Hippocampal formation (tissue), 2 donors: ENCODE data around the gene PFAS.
A peak's percentile ranks its signal among the peaks of the same experiment; 100 is the strongest.

Source experiments
- DNase-seq, 2 donors: peaks; one replicate each; lab custom pipeline; 2025; lab: John Stamatoyannopoulos, UW

PFAS gene

DNA sequence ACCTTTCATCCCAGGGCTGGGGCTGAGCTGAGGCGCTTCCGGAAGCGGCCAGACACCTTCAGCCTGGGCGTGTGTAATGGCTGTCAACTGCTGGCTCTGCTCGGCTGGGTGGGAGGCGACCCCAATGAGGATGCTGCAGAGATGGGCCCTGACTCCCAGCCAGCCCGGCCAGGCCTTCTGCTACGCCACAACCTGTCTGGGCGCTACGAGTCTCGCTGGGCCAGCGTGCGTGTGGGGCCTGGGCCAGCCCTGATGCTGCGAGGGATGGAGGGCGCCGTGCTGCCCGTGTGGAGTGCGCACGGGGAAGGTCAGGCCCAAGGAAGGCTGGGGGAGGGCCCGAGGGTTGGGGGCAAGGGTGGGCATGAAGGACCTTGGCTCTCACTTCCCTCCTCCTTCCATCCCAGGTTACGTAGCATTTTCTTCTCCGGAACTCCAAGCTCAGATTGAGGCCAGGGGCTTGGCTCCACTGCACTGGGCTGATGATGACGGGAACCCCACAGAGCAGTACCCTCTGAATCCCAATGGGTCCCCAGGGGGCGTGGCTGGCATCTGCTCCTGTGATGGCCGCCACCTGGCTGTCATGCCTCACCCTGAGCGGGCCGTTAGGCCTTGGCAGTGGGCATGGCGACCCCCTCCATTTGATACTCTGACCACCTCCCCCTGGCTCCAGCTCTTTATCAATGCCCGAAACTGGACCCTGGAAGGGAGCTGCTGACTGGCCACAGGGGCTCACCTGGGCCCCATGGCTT is 19.6 kb downstream of the PFAS start:
- DNase-seq: no peak

- DNase-seq: no peak
Observed at GRCh38 chr17:8272421-8272820, 23.3 kb downstream of the PFAS start.

DNA sequence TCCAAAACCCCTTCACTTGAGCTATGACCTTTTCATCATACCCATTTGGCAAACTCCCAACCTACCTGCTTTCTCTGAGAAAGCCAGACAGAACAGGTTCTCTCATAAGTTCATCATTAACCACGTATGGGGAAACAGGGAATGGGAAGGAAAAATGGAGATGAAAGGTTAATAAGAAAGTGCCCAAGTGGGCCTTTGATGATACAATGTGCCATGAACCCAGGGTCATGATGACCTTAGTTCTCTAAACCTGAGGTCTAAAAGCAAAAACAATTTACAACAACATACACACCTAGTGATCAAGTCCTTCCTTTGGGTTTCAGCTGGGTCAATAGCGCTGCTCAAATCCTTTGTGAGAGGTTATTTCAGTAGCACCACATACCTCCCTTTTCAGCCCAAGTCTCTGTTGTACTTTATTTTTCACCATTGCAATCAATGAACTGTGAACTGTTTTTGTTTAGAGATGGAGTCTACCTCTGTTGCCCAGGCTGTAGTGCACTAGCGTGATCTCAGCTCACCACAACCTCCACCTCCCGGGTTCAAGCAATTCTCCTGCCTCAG is 24.9 kb downstream of the PFAS start:
- DNase-seq: no peak

- no peak for DNase-seq
Observed at GRCh38 chr17:8274816-8275215, 25.7 kb downstream of the PFAS start.

DNA sequence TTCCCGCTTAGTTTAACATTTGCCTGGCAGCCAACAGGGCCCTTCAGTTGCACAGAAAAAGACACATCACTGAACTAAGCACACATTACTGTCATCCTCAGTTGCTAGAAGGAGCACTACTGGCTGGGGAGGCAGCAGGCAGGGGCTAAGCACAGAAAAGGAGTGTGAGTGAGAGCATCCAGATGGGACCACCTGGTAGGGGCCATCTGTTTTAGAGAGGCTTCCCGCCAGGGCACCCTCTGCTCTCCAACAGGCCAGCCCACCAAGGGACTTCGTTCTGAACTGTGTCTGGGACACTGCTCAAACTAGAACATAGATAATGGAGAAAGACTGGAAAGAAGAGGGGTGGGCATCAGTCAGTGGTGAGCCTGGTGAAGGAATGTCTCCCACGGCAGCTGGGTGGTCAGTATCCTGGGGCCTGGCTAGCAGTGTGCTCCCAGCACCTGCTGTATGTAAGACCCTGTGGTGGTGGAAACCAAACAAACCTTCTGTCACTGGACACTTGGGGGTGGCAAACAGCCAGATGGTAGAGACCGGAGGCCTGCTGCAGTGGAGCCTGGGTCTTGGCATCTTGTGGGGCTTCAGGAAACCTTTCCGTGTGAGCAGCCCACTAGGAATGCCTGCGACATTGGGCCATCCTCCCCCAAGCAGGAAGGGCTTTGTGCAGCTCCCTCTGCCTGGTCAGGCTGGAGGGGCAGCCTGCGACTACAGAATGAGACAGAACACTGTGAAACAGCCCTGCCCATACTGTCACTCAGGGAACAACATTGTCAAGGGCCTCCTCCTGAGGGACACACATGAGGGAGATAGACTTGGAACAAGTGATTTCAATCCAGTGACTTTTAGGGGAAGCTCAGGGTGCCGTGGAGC is 26.6 kb downstream of the PFAS start:
- DNase-seq: no peak

GRCh38 chr17:8277317-8277716 is 28.2 kb downstream of the PFAS start:
- no peak for DNase-seq

DNA sequence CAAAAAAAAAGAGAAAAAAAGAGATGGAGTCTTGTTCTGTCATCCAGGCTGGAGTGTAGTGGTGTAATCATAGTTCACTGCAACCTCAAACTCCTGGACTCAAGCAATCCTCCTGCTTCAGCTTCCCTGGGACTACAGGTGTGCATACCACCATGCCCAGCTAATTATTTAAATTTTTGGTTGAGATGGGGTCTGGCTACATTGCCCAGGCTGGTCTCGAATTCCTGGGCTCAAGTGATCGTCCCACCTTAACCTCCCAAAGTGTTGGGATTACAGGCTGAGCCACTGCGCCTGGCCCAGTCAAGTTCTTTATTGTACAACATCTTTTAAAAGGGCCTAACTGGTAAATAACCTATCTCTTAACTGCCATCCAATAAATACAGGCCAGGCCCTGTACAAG is 33.3 kb downstream of the PFAS start:
- no peak for DNase-seq

- no peak for DNase-seq
Observed at GRCh38 chr17:8283356-8283755, 34.3 kb downstream of the PFAS start.

- DNase-seq: no peak
Observed at GRCh38 chr17:8284126-8284525, 35.0 kb downstream of the PFAS start.

DNA sequence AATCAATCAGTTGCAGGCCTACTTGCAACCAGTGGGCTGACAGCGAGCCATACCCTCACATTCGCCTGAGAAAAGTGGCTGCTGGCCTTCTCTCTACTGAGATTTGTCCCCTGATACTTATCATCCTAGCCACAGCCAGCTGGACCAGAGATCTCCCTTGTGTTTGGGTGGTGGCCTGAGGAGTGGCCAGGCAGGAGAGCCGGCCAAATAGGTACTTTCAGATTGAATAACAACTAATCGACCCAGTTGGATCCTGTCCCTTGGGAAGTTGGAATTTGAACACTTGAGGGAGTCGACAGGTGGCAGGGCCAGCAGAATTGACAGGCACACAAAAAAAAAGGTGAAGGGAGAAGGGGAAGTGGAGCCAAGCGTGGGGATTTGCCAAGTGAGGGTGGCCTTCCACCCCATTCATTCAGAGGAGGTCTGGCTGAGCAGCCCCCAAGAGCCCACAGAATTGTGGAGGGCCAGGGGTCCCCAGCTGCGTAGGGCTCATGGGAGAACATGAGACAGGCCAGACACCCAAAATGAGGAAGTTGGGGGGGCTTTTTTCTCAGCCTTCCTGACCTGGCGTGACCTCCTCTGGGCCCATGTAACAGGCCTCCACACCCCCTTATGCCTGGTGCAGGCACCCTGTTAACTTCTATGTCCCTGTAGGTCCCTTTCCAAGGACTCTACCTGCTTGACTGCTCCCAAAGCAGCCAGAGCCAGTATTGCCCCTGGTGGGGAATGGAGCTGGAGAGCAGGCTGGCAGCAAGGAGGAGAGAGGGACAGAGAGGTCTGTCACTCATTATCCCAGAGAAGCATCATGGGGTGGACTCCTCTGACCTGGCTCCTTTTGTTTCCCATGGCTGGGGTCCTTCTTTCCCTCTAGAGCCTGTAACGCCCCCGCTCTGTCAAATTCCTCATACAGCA is 36.4 kb downstream of the PFAS start:
- DNase-seq: no peak

- DNase-seq: no peak
Observed at GRCh38 chr17:8287651-8288335, 38.7 kb downstream of the PFAS start.

GRCh38 chr17:8288336-8289102 is 39.4 kb downstream of the PFAS start, which contains the start of gene RANGRF:
RANGRF (plus strand) TSS chr17:8288670; CDS start chr17:8288789, 119 bp downstream.
- peak; percentile 80 to 84 for DNase-seq

DNA sequence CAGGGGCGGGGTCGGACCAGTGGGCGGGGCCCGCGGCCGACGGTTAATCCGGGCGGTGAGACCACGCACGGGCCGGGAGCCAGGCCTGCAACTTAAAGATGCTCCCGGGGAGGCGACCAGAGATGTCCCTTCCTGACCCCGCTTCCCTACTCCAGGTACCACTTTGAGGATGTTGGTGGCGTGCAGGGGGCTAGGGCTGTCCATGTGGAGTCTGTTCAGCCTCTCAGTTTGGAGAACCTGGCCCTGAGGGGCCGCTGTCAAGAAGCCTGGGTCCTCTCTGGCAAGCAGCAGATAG is 40.0 kb downstream of the PFAS start:
- no peak for DNase-seq

GRCh38 chr17:8290043-8290442 is 41.0 kb downstream of the PFAS start:
- DNase-seq: no peak

DNA sequence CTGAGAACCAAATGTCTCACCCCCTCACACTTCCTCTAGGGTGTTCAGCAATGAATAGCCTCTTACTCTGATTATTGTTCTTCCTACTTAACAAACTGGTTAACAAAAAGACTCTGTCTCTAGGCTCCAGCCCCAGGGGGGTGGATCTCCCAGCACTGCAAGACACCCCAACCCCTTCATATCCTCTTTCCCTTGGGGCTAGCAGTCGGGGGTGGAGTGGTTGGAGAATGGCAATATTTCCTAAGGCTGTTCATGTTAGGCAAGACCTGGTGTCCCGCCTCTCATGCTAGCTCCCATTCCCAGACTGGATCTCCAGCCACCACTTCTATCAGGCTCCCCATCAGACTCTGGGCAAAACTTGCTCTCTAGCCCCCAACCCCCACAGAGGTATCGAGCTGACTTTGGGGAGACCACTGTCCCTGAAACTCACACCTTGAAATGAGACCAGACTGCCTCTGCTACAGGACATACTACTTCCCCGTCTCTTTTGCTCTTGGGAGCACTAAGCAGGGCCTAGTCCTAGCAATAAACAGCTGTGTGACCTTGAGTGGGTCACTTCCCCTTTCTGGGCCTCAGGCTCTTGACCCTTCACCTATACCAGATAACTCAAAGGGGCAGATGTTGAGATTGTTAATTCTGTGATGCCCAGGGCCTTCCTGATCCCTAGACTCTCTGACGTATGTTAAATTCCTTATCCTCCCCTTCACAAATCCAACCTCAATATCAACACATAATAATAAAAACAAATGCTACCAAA is 43.7 kb downstream of the PFAS start:
- DNase-seq: no peak

- DNase-seq: no peak
Observed at GRCh38 chr17:8294361-8294760, 45.3 kb downstream of the PFAS start.

GRCh38 chr17:8294814-8295316 is 45.8 kb downstream of the PFAS start:
- no peak for DNase-seq

GRCh38 chr17:8300226-8300625 is 51.1 kb downstream of the PFAS start:
- DNase-seq: no peak

DNA sequence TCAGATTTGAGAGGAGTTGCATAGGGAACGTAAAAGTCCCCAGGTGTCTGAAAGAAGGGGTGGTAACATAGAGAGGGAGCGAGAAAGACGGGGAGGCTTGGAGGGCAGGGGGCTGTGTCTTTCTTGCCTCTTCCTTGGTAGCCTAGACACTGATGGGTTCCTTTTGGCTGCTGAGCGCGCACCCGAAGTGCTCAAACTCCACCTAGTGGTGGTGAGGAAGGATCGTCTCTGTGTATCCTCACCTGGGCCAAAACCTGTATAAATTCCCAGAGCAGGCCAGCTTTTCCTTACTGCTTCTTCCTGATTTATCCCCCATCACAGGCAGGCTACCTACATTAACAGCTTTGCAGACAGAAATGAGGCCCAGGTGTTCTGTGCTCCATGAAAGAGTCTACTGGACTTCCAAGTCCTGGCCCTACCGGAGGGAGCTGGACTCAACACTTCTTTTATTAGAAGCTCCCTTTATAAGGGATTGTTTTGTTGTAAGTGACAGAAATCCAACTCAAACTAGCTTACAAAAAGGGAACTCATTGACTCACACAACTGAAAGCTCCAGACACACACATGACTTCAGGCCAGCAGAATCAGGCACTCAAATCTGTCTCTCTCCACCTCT is 51.6 kb downstream of the PFAS start:
- DNase-seq: peak; percentile 28 to 80
